Measurements from ENCODE around the gene PIGL.

GRCh38 chr17:16304830-16305229, 87.8 kb downstream of the PIGL start:
- no peak for TF ChIP-seq EZH2 (IDR thresholded peaks at IDR 0.05; ENCODE audit: borderline replicate concordance, low read depth, low read length, severe bottlenecking)
- TF ChIP-seq POLR2AphosphoS5 (IDR thresholded peaks at IDR 0.05; ENCODE audit: insufficient read depth, low read depth, low read length): no peak
- TF ChIP-seq POLR2A (IDR thresholded peaks at IDR 0.05; ENCODE audit: low read depth, low read length): no peak

Measured in endothelial cell of umbilical vein (primary cell).